ENCODE measurements around the gene CCDC14.

GRCh38 chr3:123920383-123920782 is 40.6 kb downstream of the CCDC14 start:
- TF ChIP-seq CTCF (IDR thresholded peaks at IDR 0.05) (no peak), POLR2A (IDR thresholded peaks at IDR 0.05) (no peak), POLR2AphosphoS5 (IDR thresholded peaks at IDR 0.05) (no peak)
